Activated CD8-positive, alpha-beta T cell treated with anti-CD3 and anti-CD28 coated beads, Interleukin-2, amount 10 ng/mL, durations not matched to agents 7 days and 5 days (primary cell): ENCODE results near the gene ATP2C1. TPM values are rescaled to one million over a fixed set of nuclear protein-coding genes. Genes with fewer than 3 reads are reported as not detected.

ENCODE experiments used
- ATAC-seq: fragments of 150-1000 bp; cut with Tn5 transposase; one replicate; pipeline ENCODE4 v1.10.0; 2021; ENCODE audit warnings: moderate library complexity
- CTCF ChIA-PET: fragments of 350-600 bp; sonication (Branson Sonifier 250); formaldehyde crosslinking; loops from one replicate; lab custom pipeline; 2021; ENCODE audit warnings: antibody characterized with exemption; lab: Charles Lee
- POLR2A ChIA-PET: fragments of 350-600 bp; sonication (Branson Sonifier 250); formaldehyde crosslinking; loops from one replicate; lab custom pipeline; 2021; ENCODE audit warnings: antibody characterized with exemption; lab: Charles Lee
- DNase-seq: peaks from one replicate; pipeline ENCODE4 v3.0.0-alpha.2; 2020
- H3K27ac Mint-ChIP-seq: one replicate; pipeline ENCODE4 v1.8.0; 2021; ENCODE audit warnings: mild to moderate bottlenecking, mixed read lengths
- H3K27me3 Mint-ChIP-seq: one replicate; pipeline ENCODE4 v1.8.0; 2021; ENCODE audit warnings: low read depth, mixed read lengths
- H3K36me3 Mint-ChIP-seq: one replicate; pipeline ENCODE4 v1.8.0; 2021; ENCODE audit warnings: low read depth, mixed read lengths
- H3K4me1 Mint-ChIP-seq: one replicate; pipeline ENCODE4 v1.8.0; 2021; ENCODE audit warnings: low read depth, mixed read lengths
- H3K4me3 Mint-ChIP-seq: one replicate; pipeline ENCODE4 v1.8.0; 2021; ENCODE audit warnings: mild to moderate bottlenecking, mixed read lengths
- H3K9me3 Mint-ChIP-seq: one replicate; pipeline ENCODE4 v1.8.0; 2022; ENCODE audit warnings: mixed read lengths; ENCODE audit not compliant: insufficient read depth
- total RNA-seq, 2 experiments: library from RNA; stranded (reverse); gene quantifications; one replicate each; pipeline ENCODE4 v1.2.3, GENCODE V29; 2021

The ATP2C1 gene
- 10 to 100 TPM; 45.5 to 52.7 TPM for total RNA-seq

GRCh38 chr3:130893376-130894129, at the start of gene ATP2C1:
TSS of gene ATP2C1 (plus strand) at chr3:130894084. CDS start at chr3:130894770, 686 bp downstream.
- POLR2A ChIA-PET: interaction anchor here (0.6 to 3.5 kb wide), 28 partner anchors 10 to 470 kb away, joined by 3 to 58 read pairs (median 4); partner anchors contain the start of genes ASTE1, NEK11 and PIK3R4
- Mint-ChIP-seq H3K9me3 (no peaks in the 10 kb centered on the region), H3K36me3 (peaks cover 5% of the 10 kb centered on the region), H3K4me1 (peaks cover 40% of the 10 kb centered on the region), H3K27me3 (no peaks in the 10 kb centered on the region), H3K27ac (peak within 1 kb of the TSS; percentile 99), H3K4me3 (peak within 1 kb of the TSS; percentile 95)
- peak; percentile 94 for DNase-seq
- CTCF ChIA-PET: interaction anchor here (0.7 to 6.3 kb wide), 30 partner anchors 12 to 193 kb away, joined by 3 to 95 read pairs (median 4); partner anchors contain the start of genes ASTE1, NEK11 and PIK3R4
- peak; percentile 92 for ATAC-seq

GRCh38 chr3:130844462-130844861, 49.4 kb upstream of the ATP2C1 start:
- ChIA-PET POLR2A (no interaction called here), CTCF (interaction anchor here (1.0 kb wide), 1 partner anchor 49 kb away, joined by 3 read pairs; no protein-coding TSS in a partner anchor)
- peaks cover 5% of the 10 kb centered on the region for H3K27me3 Mint-ChIP-seq
- H3K4me1 Mint-ChIP-seq: peaks cover 2% of the 10 kb centered on the region
- H3K36me3 Mint-ChIP-seq: no peaks in the 10 kb centered on the region
- no peak for DNase-seq
- ATAC-seq: no peak
- H3K27ac Mint-ChIP-seq: no peak overlapping the region
- no peak overlapping the region for H3K4me3 Mint-ChIP-seq
- no peaks in the 10 kb centered on the region for H3K9me3 Mint-ChIP-seq

- ChIA-PET POLR2A (no interaction called here), CTCF (no interaction called here)
- Mint-ChIP-seq H3K9me3 (no peaks in the 10 kb centered on the region), H3K4me1 (peaks cover 16% of the 10 kb centered on the region), H3K27me3 (no peaks in the 10 kb centered on the region), H3K27ac (no peak overlapping the region), H3K4me3 (no peak overlapping the region), H3K36me3 (no peaks in the 10 kb centered on the region)
- DNase-seq: no peak
- no peak for ATAC-seq
Measured at GRCh38 chr3:130846181-130846580, 47.7 kb upstream of the ATP2C1 start.

GRCh38 chr3:130849091-130849552, 44.8 kb upstream of the ATP2C1 start:
- H3K27me3 Mint-ChIP-seq: peaks cover 9% of the 10 kb centered on the region

GRCh38 chr3:130850044-130850797, 43.7 kb upstream of the ATP2C1 start:
- Mint-ChIP-seq H3K4me1 (peaks cover 20% of the 10 kb centered on the region), H3K36me3 (no peaks in the 10 kb centered on the region), H3K27ac (no peak overlapping the region), H3K9me3 (no peaks in the 10 kb centered on the region), H3K4me3 (no peak overlapping the region), H3K27me3 (peaks cover 11% of the 10 kb centered on the region)
- ChIA-PET CTCF (interaction anchor here (1.0 to 4.6 kb wide), 5 partner anchors 9 to 114 kb away, joined by 4 to 62 read pairs (median 5); partner anchors contain the start of gene ATP2C1), POLR2A (interaction anchor here (0.7 to 6.7 kb wide), 4 partner anchors 18 to 1862 kb away, joined by 3 to 58 read pairs (median 3); partner anchors contain the start of genes ATP2C1 and PIK3R4)
- ATAC-seq (peak; percentile 88), DNase-seq (peak; percentile 45)

More at GRCh38 chr3:130849091-130849552, 44.8 kb upstream of the ATP2C1 start:
- H3K9me3 Mint-ChIP-seq: no peaks in the 10 kb centered on the region
- DNase-seq: no peak
- no peak for ATAC-seq
- H3K4me3 Mint-ChIP-seq: no peak overlapping the region
- H3K36me3 Mint-ChIP-seq: no peaks in the 10 kb centered on the region
- H3K4me1 Mint-ChIP-seq: peaks cover 20% of the 10 kb centered on the region
- ChIA-PET CTCF (interaction anchor here (1.3 to 4.6 kb wide), 4 partner anchors 43 to 113 kb away, joined by 4 to 62 read pairs (median 4); partner anchors contain the start of gene ATP2C1), POLR2A (interaction anchor here (1.1 to 6.7 kb wide), 2 partner anchors 45 to 178 kb away, joined by 3 to 58 read pairs; partner anchors contain the start of genes ASTE1, ATP2C1 and NEK11)
- H3K27ac Mint-ChIP-seq: no peak overlapping the region

GRCh38 chr3:130850843-130851242, 43.0 kb upstream of the ATP2C1 start:
- no peaks in the 10 kb centered on the region for H3K36me3 Mint-ChIP-seq
- H3K4me1 Mint-ChIP-seq: peaks cover 20% of the 10 kb centered on the region
- no peak for DNase-seq
- H3K27me3 Mint-ChIP-seq: peaks cover 16% of the 10 kb centered on the region
- no peak for ATAC-seq
- H3K4me3 Mint-ChIP-seq: no peak overlapping the region
- CTCF ChIA-PET: interaction anchor here (1.1 to 4.6 kb wide), 4 partner anchors 9 to 91 kb away, joined by 3 to 62 read pairs (median 6); partner anchors contain the start of gene ATP2C1
- POLR2A ChIA-PET: interaction anchor here (6.7 kb wide), 1 partner anchor 43 kb away, joined by 58 read pairs; the partner anchor contains the start of gene ATP2C1
- no peaks in the 10 kb centered on the region for H3K9me3 Mint-ChIP-seq
- no peak overlapping the region for H3K27ac Mint-ChIP-seq

- POLR2A ChIA-PET: interaction anchor here (0.7 to 6.7 kb wide), 2 partner anchors 34 to 43 kb away, joined by 4 to 58 read pairs; partner anchors contain the start of gene ATP2C1
- Mint-ChIP-seq H3K9me3 (no peaks in the 10 kb centered on the region), H3K27me3 (peaks cover 16% of the 10 kb centered on the region), H3K36me3 (no peaks in the 10 kb centered on the region), H3K27ac (no peak overlapping the region), H3K4me3 (no peak overlapping the region), H3K4me1 (peaks cover 20% of the 10 kb centered on the region)
- CTCF ChIA-PET: interaction anchor here (1.1 to 4.6 kb wide), 3 partner anchors 29 to 91 kb away, joined by 3 to 62 read pairs (median 5); partner anchors contain the start of gene ATP2C1
- ATAC-seq: no peak
- no peak for DNase-seq
Measured at GRCh38 chr3:130851277-130851676, 42.6 kb upstream of the ATP2C1 start.

GRCh38 chr3:130853581-130853980, 40.3 kb upstream of the ATP2C1 start:
- CTCF ChIA-PET: interaction anchor here (4.6 kb wide), 1 partner anchor 39 kb away, joined by 62 read pairs; the partner anchor contains the start of gene ATP2C1
- Mint-ChIP-seq H3K27me3 (peaks cover 26% of the 10 kb centered on the region), H3K27ac (no peak overlapping the region), H3K36me3 (no peaks in the 10 kb centered on the region), H3K4me1 (peaks cover 20% of the 10 kb centered on the region), H3K4me3 (no peak overlapping the region), H3K9me3 (no peaks in the 10 kb centered on the region)
- no peak for DNase-seq
- no peak for ATAC-seq
- POLR2A ChIA-PET: interaction anchor here (6.7 kb wide), 1 partner anchor 41 kb away, joined by 58 read pairs; the partner anchor contains the start of gene ATP2C1

GRCh38 chr3:130854208-130854864, 39.5 kb upstream of the ATP2C1 start:
- Mint-ChIP-seq H3K9me3 (no peaks in the 10 kb centered on the region), H3K4me1 (peaks cover 18% of the 10 kb centered on the region), H3K36me3 (no peaks in the 10 kb centered on the region), H3K27ac (no peak overlapping the region), H3K4me3 (no peak overlapping the region), H3K27me3 (peaks cover 33% of the 10 kb centered on the region)
- CTCF ChIA-PET: no interaction called here
- DNase-seq (no peak), ATAC-seq (no peak)
- POLR2A ChIA-PET: no interaction called here

GRCh38 chr3:130857336-130858026, 36.4 kb upstream of the ATP2C1 start:
- ATAC-seq: no peak

More at GRCh38 chr3:130857336-130858026, 36.4 kb upstream of the ATP2C1 start:
- Mint-ChIP-seq H3K36me3 (no peaks in the 10 kb centered on the region), H3K27ac (no peak overlapping the region), H3K9me3 (no peaks in the 10 kb centered on the region), H3K27me3 (peaks cover 37% of the 10 kb centered on the region), H3K4me3 (no peak overlapping the region), H3K4me1 (no peaks in the 10 kb centered on the region)
- POLR2A ChIA-PET: no interaction called here
- DNase-seq: no peak
- CTCF ChIA-PET: interaction anchor here (1.8 kb wide), 1 partner anchor 98 kb away, joined by 9 read pairs; no protein-coding TSS in a partner anchor
